Transverse colon (tissue), 3 donors: ENCODE measurements around the gene SLC30A10.

Source experiments
- POLR2A ChIP-seq: fragments of 450-650 bp; IDR thresholded peaks from one replicate; pipeline ENCODE4 v1.6.1; 2016; ENCODE audit warnings: antibody characterized with exemption, mild to moderate bottlenecking, moderate library complexity
- TF ChIP-seq, protein P1 (sequence below), 5 experiments: fragments of 200-600 bp in 3 of 5; fragments of 450-650 bp in 2 of 5; sonication (generic) in 3 of 5; IDR thresholded peaks; 1 replicate in 2 of 5; 2 replicates in 3 of 5; pipeline ENCODE4 v1.5.1; 2016 to 2017; ENCODE audit warnings: antibody characterized with exemption in 5 of 5, inconsistent platforms in 3 of 5, mild to moderate bottlenecking in 2 of 5, moderate library complexity in 1 of 5

- TF ChIP-seq, protein P1, sequence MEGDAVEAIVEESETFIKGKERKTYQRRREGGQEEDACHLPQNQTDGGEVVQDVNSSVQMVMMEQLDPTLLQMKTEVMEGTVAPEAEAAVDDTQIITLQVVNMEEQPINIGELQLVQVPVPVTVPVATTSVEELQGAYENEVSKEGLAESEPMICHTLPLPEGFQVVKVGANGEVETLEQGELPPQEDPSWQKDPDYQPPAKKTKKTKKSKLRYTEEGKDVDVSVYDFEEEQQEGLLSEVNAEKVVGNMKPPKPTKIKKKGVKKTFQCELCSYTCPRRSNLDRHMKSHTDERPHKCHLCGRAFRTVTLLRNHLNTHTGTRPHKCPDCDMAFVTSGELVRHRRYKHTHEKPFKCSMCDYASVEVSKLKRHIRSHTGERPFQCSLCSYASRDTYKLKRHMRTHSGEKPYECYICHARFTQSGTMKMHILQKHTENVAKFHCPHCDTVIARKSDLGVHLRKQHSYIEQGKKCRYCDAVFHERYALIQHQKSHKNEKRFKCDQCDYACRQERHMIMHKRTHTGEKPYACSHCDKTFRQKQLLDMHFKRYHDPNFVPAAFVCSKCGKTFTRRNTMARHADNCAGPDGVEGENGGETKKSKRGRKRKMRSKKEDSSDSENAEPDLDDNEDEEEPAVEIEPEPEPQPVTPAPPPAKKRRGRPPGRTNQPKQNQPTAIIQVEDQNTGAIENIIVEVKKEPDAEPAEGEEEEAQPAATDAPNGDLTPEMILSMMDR (IDR thresholded peaks at IDR 0.05): no peak
- no peak for TF ChIP-seq POLR2A
Measured at GRCh38 chr1:219905524-219905923, 22.8 kb downstream of the SLC30A10 start.
